K562 (cell line): Measurements from ENCODE around the gene PPP1R9B. TPM values are rescaled to one million over a fixed set of nuclear protein-coding genes. Genes with fewer than 3 reads are reported as not detected.

Source experiments
- CHCHD3 ChIP-seq: fragments of 250-450 bp; sonication (Bioruptor Pico); IDR thresholded peaks from 2 replicates; pipeline ENCODE4 v2.1.2; 2022; ENCODE audit warnings: mild to moderate bottlenecking
- DLX4 ChIP-seq: fragments of 250-450 bp; sonication (Bioruptor Pico); IDR thresholded peaks from 2 replicates; pipeline ENCODE4 v1.6.1; 2021; ENCODE audit warnings: mild to moderate bottlenecking
- NFXL1 ChIP-seq: fragments of 450-650 bp; formaldehyde crosslinking; IDR thresholded peaks from 2 replicates; pipeline ENCODE4 v1.4.0; 2021; ENCODE audit warnings: mild to moderate bottlenecking
- NR0B1 ChIP-seq: fragments of 450-650 bp; IDR thresholded peaks from one replicate; pipeline ENCODE4 v1.6.1; 2018; ENCODE audit warnings: mild to moderate bottlenecking, moderate library complexity; ENCODE audit not compliant: partially characterized antibody
- ZFP1 ChIP-seq: fragments of 450-650 bp; formaldehyde crosslinking; IDR thresholded peaks from 2 replicates; pipeline ENCODE4 v1.4.0; 2020; ENCODE audit warnings: mild to moderate bottlenecking, mixed read lengths
- ZNF318 ChIP-seq, 2 experiments: fragments of 450-650 bp; IDR thresholded peaks; 2 replicates each; pipeline ENCODE4 v1.6.1; 2016; ENCODE audit warnings: mild to moderate bottlenecking in 2 of 2, borderline replicate concordance in 1 of 2, low read depth in 1 of 2, moderate library complexity in 1 of 2
- ZNF324 ChIP-seq: fragments of 250-450 bp; sonication (Bioruptor Pico); IDR thresholded peaks from 2 replicates; pipeline ENCODE4 v1.4.0; 2020; ENCODE audit warnings: mild to moderate bottlenecking
- polyA plus RNA-seq, 8 experiments: library from polyadenylated mRNA; depleted of rRNA in 4 of 8; stranded (reverse) in 5 of 8; unstranded in 3 of 8; fragments of >200 nt; fragmentation: Nextera tagmentation in 2 of 8; fragmentation: Illumina TruSeq in 1 of 8; extraction: Ambion mirVana in 2 of 8; extraction: Trizol in 1 of 8; gene quantifications; 2 replicates each; pipeline versions ENCODE4 v1.2.1 to v1.2.3, GENCODE V29; 2011 to 2014; ENCODE audit warnings: inconsistent platforms in 1 of 8, missing spikeins in 1 of 8
- total RNA-seq, 7 experiments: library from RNA; depleted of rRNA in 6 of 7; stranded (reverse); fragments of >200 nt in 6 of 7; fragmentation: Illumina TruSeq in 2 of 7; extraction: Trizol in 2 of 7; gene quantifications; 2 replicates each; pipeline versions ENCODE4 v1.2.1 to v1.2.3, GENCODE V29; 2011 to 2021; ENCODE audit warnings: low replicate concordance in 1 of 7

Gene PPP1R9B
- total and polyA plus RNA-seq, 9 of the 15 experiments (the other 6 are each of a cell fraction or from before 2014, with no cell fraction given) = 0.10 to 63.5 (median 24.7) TPM

- TF ChIP-seq ZNF318 (IDR thresholded peaks at IDR 0.05; ENCODE audit: borderline replicate concordance in 1 of 2, low read depth in 1 of 2) (no peak), DLX4 (CRISPR knock-in tag) (no peak), CHCHD3 (CRISPR knock-in tag) (no peak), ZNF324 (no peak), ZFP1 (no peak), NR0B1 (no peak), NFXL1 (CRISPR knock-in tag) (no peak)
Observed at GRCh38 chr17:50187751-50188530, 37.5 kb upstream of the PPP1R9B start (continued).
